ENCODE results near the gene DMD.
"Not testable (repeated sequence)": the region's sequence is repeated elsewhere in the genome, so short reads cannot be mapped to it uniquely, and the experiment has no call there.

The DMD gene

GRCh38 chrX:32749070-32749469 lies 462.3 kb downstream of the DMD start:
- TF ChIP-seq ZFX (IDR thresholded peaks at IDR 0.05) (no peak), CTCF (conservative IDR thresholded peaks at IDR 0.05) (no peak)
- H3K27ac ChIP-seq: no peak overlapping the region

- TF ChIP-seq CTCF (conservative IDR thresholded peaks at IDR 0.05) (no peak), ZFX (IDR thresholded peaks at IDR 0.05) (no peak)
- H3K27ac ChIP-seq: no peak overlapping the region
Measured at GRCh38 chrX:32745323-32745722, 466.0 kb downstream of the DMD start.

- TF ChIP-seq CTCF (conservative IDR thresholded peaks at IDR 0.05) (no peak), ZFX (IDR thresholded peaks at IDR 0.05) (no peak)
- H3K27ac ChIP-seq: no peak overlapping the region
Measured at GRCh38 chrX:32744921-32745320, 466.4 kb downstream of the DMD start.

GRCh38 chrX:32741910-32742309 lies 469.4 kb downstream of the DMD start:
- TF ChIP-seq CTCF (conservative IDR thresholded peaks at IDR 0.05): no peak

GRCh38 chrX:32708542-32708941 lies 502.8 kb downstream of the DMD start:
- H3K27ac ChIP-seq: no peak overlapping the region
- no peak for TF ChIP-seq CTCF (conservative IDR thresholded peaks at IDR 0.05)
- no peak for TF ChIP-seq ZFX (IDR thresholded peaks at IDR 0.05)

More at GRCh38 chrX:32741910-32742309, 469.4 kb downstream of the DMD start:
- H3K27ac ChIP-seq: no peak overlapping the region

- H3K27ac ChIP-seq: not testable (repeated sequence)
Measured at GRCh38 chrX:32705385-32705784, 506.0 kb downstream of the DMD start.

GRCh38 chrX:32687379-32687778 lies 524.0 kb downstream of the DMD start:
- TF ChIP-seq ZFX (IDR thresholded peaks at IDR 0.05): no peak
- no peak; the same call in 1 of the 2 replicates for TF ChIP-seq CTCF (conservative IDR thresholded peaks at IDR 0.05)
- H3K27ac ChIP-seq: no peak overlapping the region

GRCh38 chrX:32678487-32678886 lies 532.9 kb downstream of the DMD start:
- no peak for TF ChIP-seq ZFX (IDR thresholded peaks at IDR 0.05)
- no peak for TF ChIP-seq CTCF (conservative IDR thresholded peaks at IDR 0.05)
- H3K27ac ChIP-seq: no peak overlapping the region

Measured in C4-2B (cell line).